ENCODE measurements around the gene CSRP3. TPM values are rescaled to one million over a fixed set of nuclear protein-coding genes. Genes with fewer than 3 reads are reported as not detected.

The CSRP3 gene
- polyA plus RNA-seq, 1 donor = 816 TPM

GRCh38 chr11:19225581-19225980 lies 23.8 kb upstream of the CSRP3 start:
- DNase-seq (ENCODE audit: low read depth) = no peak

GRCh38 chr11:19225123-19225522 lies 23.3 kb upstream of the CSRP3 start:
- DNase-seq (ENCODE audit: low read depth) = no peak

GRCh38 chr11:19220903-19221724 lies 19.3 kb upstream of the CSRP3 start:
- DNase-seq (ENCODE audit: low read depth) = no peak

- no peak for DNase-seq (ENCODE audit: low read depth)
Measured at GRCh38 chr11:19218786-19219460, 17.1 kb upstream of the CSRP3 start.

- DNase-seq (ENCODE audit: low read depth) = no peak
Measured at GRCh38 chr11:19218216-19218615, 16.4 kb upstream of the CSRP3 start.

- DNase-seq (ENCODE audit: low read depth) = no peak
Measured at GRCh38 chr11:19216709-19217374, 15.1 kb upstream of the CSRP3 start.

- DNase-seq (ENCODE audit: low read depth) = no peak
Measured at GRCh38 chr11:19216021-19216420, 14.2 kb upstream of the CSRP3 start.

- no peak for DNase-seq (ENCODE audit: low read depth)
Measured at GRCh38 chr11:19209617-19210370, 8.0 kb upstream of the CSRP3 start.

- no peak for DNase-seq (ENCODE audit: low read depth)
Measured at GRCh38 chr11:19208959-19209546, 7.3 kb upstream of the CSRP3 start.

GRCh38 chr11:19208181-19208580 lies 6.4 kb upstream of the CSRP3 start:
- DNase-seq (ENCODE audit: low read depth) = no peak

GRCh38 chr11:19204836-19205235 lies 3.1 kb upstream of the CSRP3 start:
- no peak for DNase-seq (ENCODE audit: low read depth)

GRCh38 chr11:19200410-19201201 lies 1.2 kb downstream of the CSRP3 start:
- no peak for DNase-seq (ENCODE audit: low read depth)

- no peak for DNase-seq (ENCODE audit: low read depth)
Measured at GRCh38 chr11:19199771-19200170, 2.0 kb downstream of the CSRP3 start.

GRCh38 chr11:19199048-19199447 lies 2.7 kb downstream of the CSRP3 start:
- no peak for DNase-seq (ENCODE audit: low read depth)

GRCh38 chr11:19196432-19196831 lies 5.4 kb downstream of the CSRP3 start:
- no peak for DNase-seq (ENCODE audit: low read depth)

- DNase-seq (ENCODE audit: low read depth) = no peak
Measured at GRCh38 chr11:19194620-19195308, 7.0 kb downstream of the CSRP3 start.

GRCh38 chr11:19193916-19194315 lies 7.9 kb downstream of the CSRP3 start:
- DNase-seq (ENCODE audit: low read depth) = no peak

- no peak for DNase-seq (ENCODE audit: low read depth)
Measured at GRCh38 chr11:19191530-19192169, 10.1 kb downstream of the CSRP3 start.

- no peak for DNase-seq (ENCODE audit: low read depth)
Measured at GRCh38 chr11:19187833-19188258, 13.9 kb downstream of the CSRP3 start.
